NCI-H510A (cell line): ENCODE data around the gene FHDC1.
"Not testable (repeated sequence)": the region's sequence is repeated elsewhere in the genome, so short reads cannot be mapped to it uniquely, and the experiment has no call there.

Experiments
- DNase-seq: peaks from one replicate; lab custom pipeline; 2025; lab: John Stamatoyannopoulos, UW

Gene FHDC1, protein sequence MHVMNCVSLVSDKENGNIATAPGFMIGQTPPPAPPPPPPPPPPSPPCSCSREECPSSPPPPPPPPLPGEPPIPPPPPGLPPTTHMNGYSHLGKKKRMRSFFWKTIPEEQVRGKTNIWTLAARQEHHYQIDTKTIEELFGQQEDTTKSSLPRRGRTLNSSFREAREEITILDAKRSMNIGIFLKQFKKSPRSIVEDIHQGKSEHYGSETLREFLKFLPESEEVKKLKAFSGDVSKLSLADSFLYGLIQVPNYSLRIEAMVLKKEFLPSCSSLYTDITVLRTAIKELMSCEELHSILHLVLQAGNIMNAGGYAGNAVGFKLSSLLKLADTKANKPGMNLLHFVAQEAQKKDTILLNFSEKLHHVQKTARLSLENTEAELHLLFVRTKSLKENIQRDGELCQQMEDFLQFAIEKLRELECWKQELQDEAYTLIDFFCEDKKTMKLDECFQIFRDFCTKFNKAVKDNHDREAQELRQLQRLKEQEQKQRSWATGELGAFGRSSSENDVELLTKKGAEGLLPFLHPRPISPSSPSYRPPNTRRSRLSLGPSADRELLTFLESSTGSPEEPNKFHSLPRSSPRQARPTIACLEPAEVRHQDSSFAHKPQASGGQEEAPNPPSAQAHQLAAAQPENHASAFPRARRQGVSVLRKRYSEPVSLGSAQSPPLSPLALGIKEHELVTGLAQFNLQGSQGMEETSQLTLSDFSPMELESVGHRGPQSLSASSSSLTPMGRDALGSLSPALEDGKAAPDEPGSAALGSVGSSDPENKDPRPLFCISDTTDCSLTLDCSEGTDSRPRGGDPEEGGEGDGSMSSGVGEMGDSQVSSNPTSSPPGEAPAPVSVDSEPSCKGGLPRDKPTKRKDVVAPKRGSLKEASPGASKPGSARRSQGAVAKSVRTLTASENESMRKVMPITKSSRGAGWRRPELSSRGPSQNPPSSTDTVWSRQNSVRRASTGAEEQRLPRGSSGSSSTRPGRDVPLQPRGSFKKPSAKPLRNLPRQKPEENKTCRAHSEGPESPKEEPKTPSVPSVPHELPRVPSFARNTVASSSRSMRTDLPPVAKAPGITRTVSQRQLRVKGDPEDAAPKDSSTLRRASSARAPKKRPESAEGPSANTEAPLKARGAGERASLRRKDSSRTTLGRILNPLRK

DNA sequence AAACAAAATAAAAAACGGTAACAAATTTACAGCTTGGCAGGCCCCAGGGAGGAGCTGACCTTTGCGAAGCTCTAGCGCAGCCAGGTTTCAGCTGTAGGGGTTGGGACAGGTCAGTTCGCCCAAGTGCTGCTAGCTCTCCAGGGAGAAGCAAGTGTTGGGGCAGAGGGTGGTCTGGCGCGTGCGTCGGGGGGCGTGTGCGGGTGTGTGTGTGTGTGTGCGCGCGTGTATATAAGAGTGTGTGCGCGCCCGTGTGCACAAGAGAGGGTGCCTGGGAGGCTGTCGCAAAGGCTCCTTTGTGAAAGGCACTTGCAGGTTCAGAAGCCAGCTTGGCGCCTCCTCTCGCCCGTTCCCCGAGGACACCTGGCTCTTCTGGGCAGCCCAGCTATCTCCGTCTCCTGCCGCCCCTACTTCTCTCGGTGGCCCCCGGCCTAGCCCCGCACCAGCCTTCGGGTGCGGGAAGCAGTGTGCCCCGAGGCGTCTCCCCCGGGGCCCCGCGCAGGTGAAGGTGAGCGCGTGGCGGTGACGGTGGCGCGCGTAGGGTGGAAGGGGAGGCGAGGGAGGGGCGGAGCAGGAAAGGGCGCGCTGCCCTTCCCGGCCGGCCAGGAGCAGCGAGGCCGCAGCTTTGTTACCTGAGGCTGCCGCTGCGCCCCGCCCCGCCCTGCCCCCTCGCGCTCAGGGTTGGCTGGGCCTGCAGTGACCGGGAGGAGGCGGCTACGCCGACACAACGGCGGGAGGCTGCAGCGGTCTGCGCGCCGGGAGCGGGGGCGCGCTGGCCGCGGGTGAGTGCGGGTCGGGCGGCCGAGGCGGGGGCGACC lies at the start of gene FHDC1:
FHDC1 (plus strand) TSS at position 693 of the 815 bp plus-strand sequence. CDS start 6,735 bp downstream, outside the sequence.
- DNase-seq: peak; percentile 72

DNA sequence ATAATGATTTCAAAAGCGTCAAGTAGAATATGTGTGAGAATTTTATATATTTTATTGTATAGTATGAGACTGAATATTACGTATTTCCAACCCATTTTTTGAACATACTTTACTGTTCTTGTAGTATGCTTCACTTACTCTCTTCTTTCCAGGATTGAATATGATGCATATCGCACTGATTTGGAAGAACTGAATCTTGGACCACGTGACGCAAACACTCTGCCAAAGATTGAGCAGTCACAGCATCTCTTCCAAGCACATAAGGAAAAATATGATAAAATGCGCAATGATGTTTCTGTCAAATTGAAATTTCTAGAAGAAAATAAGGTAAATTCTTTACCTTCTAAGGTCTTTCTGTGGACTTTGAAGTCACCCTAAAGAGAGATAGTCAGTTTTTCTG lies 48.1 kb upstream of the FHDC1 start:
- no peak for DNase-seq

DNA sequence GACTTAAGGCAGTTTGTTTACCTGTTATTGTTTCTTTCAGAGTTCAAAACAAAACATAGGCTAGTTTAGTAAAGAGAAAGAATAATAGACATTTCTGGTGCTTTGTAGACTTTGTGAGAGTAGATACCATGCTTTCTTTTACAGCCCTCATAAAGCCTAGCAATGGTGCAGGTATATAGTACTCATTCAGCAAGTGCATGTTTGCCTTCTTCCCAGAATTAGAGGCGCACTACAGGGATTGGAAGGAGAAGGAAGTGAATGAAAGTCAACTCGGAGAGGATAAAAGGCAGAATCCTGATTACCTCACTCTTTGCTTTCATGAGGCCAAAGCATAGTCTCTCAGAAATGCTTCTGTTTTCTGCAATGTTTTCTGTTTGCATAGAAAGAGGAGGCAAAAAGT lies 43.1 kb upstream of the FHDC1 start:
- no peak for DNase-seq

DNA sequence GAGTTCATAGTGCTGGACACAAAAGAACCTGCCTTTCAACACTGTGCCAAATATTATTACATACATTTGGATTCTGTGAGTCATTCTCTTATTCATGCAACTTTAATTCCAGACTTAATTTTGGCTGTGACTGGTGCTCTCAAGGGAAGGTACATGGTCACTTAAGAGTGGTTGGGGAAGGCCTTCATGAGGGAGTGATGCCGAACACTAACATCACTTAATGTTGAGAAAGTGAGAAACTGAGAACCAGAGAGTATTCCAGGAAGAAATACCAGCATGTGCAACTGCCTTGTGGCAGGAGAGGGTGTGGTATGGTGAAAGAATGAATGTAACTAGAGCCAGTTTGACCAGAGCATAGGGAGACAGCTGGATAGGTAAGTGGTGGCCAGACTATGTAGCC lies 41.5 kb upstream of the FHDC1 start:
- DNase-seq: no peak

DNA sequence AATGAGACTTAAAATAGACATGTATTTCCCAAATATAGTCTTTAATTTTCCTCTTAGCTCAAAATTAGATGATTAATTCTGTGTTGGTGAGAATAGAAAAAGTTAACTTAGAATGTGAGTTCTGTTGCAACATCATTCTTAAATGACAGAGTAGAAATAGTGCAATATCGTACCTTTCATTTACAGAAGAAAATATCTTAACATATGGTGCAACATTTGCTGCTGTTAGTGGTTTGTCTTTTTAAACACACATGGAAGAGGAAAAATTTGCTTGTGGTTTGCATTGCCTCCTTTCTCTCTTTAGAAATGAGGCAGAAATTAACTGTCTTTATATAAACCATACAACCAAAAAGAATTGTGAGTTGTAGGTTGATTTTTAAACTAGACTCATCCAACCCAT lies 39.3 kb upstream of the FHDC1 start:
- no peak for DNase-seq

DNA sequence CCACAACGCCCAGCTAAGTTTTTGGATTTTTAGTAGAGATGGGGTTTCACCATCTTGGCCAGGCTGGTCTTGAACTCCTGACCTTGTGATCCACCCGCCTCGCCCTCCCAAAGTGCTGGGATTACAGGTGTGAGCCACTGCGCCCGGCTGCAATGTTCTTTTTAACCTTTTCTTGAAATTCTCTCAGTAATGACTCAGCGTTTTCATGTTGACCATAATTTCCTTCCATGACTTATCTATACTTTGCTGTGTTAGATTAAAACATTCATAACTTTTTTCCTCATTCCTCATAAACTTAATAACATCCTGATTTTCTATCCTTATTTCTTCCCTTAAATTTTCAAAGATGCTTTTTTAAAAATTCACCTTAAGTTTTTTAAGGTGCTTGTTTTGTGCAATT lies 38.0 kb upstream of the FHDC1 start:
- DNase-seq: not testable (repeated sequence)

DNA sequence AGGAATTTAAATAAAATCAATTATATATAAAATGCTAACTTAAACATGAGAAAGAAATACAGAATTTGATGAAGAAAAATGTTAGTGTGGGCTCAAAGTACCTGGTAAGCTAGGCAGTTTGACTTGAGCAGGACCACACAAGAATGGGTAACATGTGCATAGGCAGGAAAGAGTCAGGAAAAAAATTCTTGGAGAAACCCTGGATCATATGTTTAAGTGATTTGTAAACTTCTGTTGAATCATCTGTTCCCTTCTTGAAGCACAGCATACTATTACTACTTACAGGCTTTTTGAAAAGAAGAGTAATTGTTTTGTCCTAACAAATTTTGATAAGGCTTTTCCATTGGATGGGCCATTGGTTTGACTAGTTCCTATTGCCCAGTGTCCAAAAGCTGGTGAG lies 37.5 kb upstream of the FHDC1 start:
- no peak for DNase-seq

DNA sequence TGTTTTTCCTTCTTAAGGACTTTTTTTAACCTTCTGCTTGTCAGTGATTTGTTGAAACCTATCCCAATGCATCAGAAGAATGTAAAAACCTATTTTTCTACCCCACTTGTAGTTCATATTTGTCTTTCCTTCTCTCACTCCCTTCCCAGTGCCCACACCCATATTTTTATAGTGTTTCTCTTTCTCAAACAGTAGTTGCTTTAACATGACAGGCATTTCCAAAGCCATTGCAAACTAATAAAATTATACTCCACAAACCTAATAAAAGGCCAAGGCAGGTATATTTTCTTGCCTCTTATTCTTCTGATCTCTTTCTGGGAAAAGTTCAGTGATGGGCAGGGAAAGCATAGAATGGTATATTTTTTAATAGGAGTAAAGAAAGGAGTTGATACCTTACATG lies 35.7 kb upstream of the FHDC1 start:
- no peak for DNase-seq

DNA sequence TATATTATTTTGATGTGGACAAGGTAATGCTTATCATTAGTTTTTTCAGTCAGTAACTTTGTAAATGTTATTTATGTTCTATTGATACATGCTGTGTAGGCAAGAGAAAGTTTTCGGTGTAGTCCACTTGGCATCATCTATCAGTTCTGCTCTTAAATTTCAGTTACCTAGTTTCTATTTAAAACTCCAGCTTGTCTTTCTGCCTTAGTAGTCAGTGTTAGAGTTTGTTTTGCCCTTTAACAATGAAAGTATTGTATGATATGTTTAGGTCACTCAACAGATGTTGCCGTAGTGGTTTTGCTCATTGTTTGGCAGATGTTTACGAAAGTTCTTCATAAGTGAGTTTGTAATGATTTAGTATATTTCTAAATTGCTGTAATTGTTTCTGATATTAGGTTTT lies 34.9 kb upstream of the FHDC1 start:
- DNase-seq: no peak

DNA sequence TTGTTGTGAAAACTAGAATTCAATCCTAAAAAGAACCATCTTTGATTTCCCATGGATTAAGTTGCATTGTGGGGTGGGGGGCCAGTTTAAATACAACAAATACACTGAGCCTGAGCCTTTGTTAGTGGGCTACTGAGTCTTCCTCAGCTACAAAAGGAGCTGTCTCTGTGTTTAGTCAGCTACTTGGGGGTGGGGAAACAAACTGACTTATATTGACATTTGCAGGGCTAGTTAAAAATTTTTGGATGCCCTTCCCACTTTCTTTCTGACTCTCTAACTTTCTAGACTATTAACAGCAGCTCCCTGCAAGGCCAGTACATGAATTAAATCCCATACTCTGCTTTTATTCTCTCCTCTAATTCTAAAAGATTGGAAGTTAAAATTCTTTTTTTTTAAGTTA lies 32.5 kb upstream of the FHDC1 start:
- DNase-seq: no peak

DNA sequence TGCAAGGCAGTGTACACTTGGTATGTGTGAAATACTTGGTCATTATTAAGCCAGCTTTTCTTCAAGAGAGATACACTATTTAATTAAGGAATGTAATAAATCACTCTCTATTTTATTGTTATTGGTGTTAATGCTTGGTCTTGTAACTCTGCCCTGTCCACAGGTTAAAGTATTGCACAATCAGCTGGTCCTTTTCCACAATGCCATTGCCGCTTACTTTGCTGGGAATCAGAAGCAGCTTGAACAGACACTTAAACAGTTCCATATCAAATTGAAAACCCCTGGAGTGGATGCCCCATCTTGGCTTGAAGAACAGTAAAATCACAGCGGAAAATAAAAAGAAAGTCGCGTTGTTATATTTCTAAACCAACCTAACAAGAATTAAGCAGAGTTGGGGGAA lies 26.2 kb upstream of the FHDC1 start:
- DNase-seq: no peak

DNA sequence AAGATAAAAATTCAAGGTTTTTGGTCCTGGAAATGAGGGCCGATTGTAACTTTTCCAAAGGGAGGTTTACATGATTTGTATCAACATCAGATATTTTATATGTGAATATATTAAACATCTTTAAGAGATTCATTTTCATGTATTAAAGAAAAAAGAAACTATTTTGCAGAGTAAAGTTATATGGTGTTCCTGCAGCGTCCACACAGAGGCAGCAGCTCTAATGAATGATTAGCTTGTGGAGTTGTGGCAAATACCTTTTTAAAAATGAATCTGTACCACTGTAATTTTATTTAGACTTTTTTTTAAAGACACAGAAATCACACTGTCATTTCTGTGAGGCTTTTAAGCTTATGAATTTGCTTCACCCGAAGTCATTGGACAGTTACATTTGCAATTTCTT lies 25.6 kb upstream of the FHDC1 start:
- DNase-seq: no peak

DNA sequence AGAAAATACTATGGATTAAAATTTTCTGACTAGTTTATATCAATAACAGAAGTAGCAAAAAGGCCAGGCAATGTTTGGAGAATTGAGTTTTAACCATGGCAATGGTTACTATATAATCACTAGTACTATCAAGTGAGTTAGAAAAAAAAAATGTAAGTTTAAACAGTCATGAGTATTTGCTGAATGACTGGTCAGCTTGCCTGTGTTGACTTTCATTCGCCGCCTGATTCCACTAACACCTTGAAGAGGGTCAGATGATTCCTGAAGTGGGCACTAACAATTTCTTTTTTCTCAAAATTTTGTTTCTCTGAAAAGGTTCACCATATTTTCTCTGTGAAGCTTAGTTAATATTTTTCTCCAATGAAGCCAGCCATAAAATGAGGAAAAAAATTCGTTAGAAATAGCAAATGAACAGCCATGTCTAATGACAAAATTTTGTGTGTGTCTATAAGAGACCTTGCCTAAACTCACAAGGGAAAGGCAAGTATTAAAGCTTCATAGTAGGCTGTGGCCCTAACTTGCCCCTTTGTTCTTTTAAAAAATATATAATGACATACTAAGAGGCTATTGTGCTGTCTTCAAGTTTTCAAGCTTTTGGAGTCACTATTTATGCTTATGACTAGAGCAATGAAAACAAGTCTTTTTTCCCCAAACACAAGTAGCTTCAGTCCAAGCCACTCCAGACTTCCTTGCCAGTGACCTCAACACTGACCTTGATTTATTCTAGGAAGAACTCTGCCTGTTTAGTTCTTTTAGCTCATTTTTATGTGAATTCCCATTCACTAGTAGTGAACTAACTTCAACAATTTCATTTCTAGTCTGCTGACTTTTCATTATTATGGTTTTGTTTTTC lies 18.4 kb upstream of the FHDC1 start:
- no peak for DNase-seq

DNA sequence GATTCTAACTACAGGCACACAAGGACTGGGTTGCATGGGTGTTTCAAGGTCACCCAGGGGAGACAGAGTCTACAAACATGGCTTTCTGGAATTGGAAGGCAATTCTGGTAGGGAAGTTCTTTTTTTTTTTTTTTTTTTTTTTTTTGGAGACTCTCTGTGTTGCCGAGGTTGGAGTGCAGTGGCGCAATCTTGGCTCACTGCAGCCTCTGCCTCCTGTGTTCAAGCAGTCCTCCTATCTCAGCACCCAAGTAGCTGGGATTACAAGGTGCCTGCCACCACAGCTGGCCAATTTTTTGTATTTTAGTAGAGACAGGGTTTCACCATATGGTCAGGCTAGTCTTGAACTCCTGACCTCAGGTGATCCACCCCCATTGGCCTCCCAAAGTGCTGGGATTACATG lies 16.3 kb upstream of the FHDC1 start:
- DNase-seq: no peak

DNA sequence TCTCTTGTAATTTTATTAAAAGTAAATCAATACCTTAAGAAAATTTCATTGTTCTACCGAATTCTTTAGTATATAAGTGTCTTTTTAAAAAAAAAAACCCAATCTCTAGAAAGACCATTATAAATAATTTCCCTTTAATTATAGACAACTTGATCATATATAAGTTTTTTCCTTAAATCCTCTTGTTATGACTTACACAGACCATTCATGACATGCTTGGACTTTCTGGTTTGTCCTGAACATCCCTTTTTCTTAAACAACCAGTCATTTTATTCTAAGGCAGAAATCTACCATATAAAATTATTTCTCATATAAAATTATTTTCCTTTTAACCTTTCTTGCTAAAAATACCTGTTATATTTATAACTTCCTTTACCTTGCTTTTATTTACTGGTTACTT lies 15.4 kb upstream of the FHDC1 start:
- DNase-seq: no peak

DNA sequence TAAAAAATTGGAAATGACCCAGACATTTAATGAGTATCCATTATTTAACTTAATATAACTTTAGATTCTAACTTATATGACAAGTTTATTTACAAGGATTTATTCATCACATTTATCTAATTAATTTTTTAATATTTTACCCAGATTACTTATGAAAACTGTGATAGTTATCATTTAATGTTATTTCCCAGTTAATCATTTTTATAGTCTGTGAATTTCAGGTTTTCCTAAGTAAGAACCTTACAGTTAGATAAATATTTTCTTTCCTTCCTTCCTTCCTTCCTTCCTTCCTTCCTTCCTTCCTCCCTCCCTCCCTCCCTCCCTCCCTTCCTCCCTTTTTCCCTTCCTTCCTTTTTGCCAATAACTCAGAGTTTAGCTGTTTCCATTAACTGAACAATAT lies 14.8 kb upstream of the FHDC1 start:
- DNase-seq: no peak

DNA sequence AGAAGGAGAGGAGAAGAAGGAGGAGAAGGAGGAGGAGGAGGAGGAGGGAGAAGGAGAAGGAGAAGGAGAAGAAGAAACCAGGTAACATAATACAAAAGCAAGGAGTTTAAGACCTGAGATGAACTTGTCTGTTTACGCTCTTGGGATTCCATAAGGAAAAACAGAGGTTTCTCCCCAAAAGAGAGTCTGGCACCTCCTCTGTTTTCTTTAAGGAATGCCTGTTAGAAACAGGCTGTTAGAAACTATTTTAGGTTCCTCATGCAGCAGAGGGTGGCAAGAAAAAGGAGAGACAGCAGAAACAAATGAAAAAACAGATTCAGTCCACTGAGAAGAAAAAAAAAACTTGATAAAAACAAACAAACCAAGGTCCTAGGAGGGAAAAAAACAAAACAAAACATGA lies 10.3 kb upstream of the FHDC1 start:
- no peak for DNase-seq

DNA sequence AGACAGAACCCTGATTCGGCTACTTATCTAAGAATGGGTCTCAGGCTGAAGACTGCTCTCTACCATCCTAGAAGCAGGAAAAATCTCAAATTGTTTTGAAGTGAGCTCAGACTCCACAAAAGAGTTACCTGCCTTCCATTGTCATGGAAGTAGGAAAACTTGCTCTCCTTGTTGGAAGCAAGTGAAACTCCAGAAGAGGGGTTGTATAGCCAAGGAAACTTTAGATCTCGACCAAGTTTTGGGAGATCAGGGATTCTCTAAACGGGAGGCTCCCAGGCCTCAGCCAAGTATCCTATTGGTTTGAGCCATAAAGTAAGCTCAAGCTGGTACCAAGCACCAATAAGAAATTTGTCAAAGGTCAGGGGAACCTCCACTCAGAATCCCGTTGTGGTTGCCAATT lies 9.2 kb upstream of the FHDC1 start:
- no peak for DNase-seq

DNA sequence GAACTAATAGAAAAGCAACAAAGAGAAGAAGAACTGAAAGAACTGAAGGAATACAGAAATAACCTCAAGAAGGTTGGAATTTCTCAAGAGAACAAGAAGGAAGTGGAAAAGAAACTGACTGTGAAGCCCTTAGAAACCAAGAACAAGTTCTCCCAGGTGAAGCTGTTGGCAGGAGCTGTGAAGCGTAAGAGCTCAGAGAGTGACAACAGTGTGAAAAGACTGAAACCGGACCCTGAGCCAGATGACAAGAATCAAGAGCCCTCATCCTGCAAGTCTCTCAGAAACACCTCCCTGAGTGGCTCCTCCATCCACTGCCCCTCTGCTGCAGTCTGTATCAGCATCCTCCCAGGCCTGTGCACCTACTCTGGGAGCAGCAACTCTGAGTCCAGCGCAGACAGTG lies 8.4 kb upstream of the FHDC1 start:
- no peak for DNase-seq

DNA sequence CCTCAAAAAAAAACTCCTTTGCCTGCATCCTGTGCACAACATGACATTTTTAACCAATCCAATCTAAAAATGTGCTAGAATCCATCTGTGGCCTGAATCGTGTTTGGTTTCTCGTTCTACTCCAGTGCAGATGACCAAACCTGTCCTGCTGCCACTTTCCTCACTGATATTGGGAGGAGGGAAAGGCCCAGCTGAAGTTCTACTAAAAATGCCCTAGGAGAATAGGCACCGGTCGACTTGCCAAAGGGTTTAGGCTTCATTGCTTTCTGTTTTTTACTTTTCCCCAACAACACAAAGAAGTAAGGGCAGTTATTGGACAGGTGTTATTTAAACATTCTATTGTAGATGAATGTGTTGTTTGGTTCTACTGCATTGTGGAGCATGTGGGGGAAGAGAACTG lies 7.8 kb upstream of the FHDC1 start:
- no peak for DNase-seq

DNA sequence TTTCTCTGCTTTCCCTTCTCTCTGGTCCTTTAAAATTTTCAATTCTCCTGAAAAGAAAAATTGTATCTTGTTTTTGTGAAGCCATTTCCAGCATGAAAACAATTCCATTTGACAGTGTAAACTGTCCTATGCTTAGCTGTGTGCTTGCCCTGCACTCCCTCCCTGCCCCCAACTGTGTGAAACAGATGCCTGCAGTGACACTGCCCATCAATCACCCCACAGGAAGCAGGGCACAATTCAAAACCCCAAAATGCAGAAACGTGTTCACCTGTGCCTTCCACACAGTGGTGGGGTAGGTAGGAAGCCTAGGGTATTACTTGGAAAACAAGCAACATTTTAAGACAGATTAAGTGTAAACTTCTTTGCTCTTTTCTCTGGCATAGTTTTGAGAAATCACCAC lies 6.2 kb upstream of the FHDC1 start:
- no peak for DNase-seq
